GM23338 (cell line): Measurements from ENCODE around the gene BLOC1S3. TPM values are rescaled to one million over a fixed set of nuclear protein-coding genes. Genes with fewer than 3 reads are reported as not detected.

Experiments
- ATAC-seq: fragments of 200-7000 bp; cut with Tn5 transposase; 3 replicates; pipeline ENCODE4 v1.9.1; 2020
- DNase-seq: peaks from one replicate; pipeline ENCODE4 v3.0.0-alpha.2; 2015; ENCODE audit warnings: low spot score
- H2AFZ ChIP-seq: fragments of 200-600 bp; sonication (generic); 2 replicates; pipeline ENCODE4 v1.8.0; 2016; ENCODE audit warnings: antibody characterized with exemption, mild to moderate bottlenecking, moderate library complexity
- H3F3A ChIP-seq: fragments of 200-600 bp; sonication (generic); replicated peaks from 2 replicates; pipeline ENCODE4 v1.8.0; 2017; ENCODE audit warnings: antibody characterized with exemption, mixed run types, low read depth
- H3K27ac ChIP-seq: fragments of 200-600 bp; sonication (generic); 2 replicates; pipeline ENCODE4 v1.6.1; 2016; ENCODE audit warnings: low read depth
- H3K27me3 ChIP-seq: fragments of 200-600 bp; sonication (generic); 2 replicates; pipeline ENCODE4 v1.8.0; 2016; ENCODE audit warnings: mild to moderate bottlenecking, mixed run types, moderate library complexity; ENCODE audit not compliant: insufficient read depth
- H3K36me3 ChIP-seq: fragments of 200-600 bp; sonication (generic); 2 replicates; pipeline ENCODE4 v1.8.0; 2016; ENCODE audit warnings: mild to moderate bottlenecking; ENCODE audit not compliant: insufficient read depth
- H3K4me1 ChIP-seq: fragments of 200-600 bp; sonication (generic); 2 replicates; pipeline ENCODE4 v1.8.0; 2016; ENCODE audit warnings: mild to moderate bottlenecking, moderate library complexity; ENCODE audit not compliant: insufficient read depth
- H3K4me2 ChIP-seq: fragments of 200-600 bp; sonication (generic); 2 replicates; pipeline ENCODE4 v1.7.1; 2017; ENCODE audit warnings: mixed run types
- H3K4me3 ChIP-seq: fragments of 200-600 bp; sonication (generic); 2 replicates; pipeline ENCODE4 v1.6.1; 2016; ENCODE audit warnings: mixed run types
- H3K79me2 ChIP-seq: fragments of 200-600 bp; sonication (generic); replicated peaks from 2 replicates; pipeline ENCODE4 v1.8.0; 2017; ENCODE audit warnings: mild to moderate bottlenecking; ENCODE audit not compliant: insufficient read depth
- H3K9me2 ChIP-seq: fragments of 200-600 bp; sonication (generic); 2 replicates; pipeline ENCODE4 v1.8.0; 2017; ENCODE audit not compliant: insufficient read depth
- H4K20me1 ChIP-seq: fragments of 200-600 bp; sonication (generic); replicated peaks from 2 replicates; pipeline ENCODE4 v1.8.0; 2017; ENCODE audit warnings: mild to moderate bottlenecking; ENCODE audit not compliant: insufficient read depth
- H3K27ac Mint-ChIP-seq: 2 replicates; pipeline ENCODE4 v1.8.0; 2020; ENCODE audit warnings: inconsistent platforms, mild to moderate bottlenecking, moderate library complexity, mixed read lengths
- H3K27me3 Mint-ChIP-seq: 3 replicates; pipeline ENCODE4 v1.8.0; 2022; ENCODE audit warnings: low read depth, mild to moderate bottlenecking, moderate library complexity, mixed read lengths, inconsistent platforms; ENCODE audit not compliant: insufficient read depth, poor library complexity
- H3K36me3 Mint-ChIP-seq: 3 replicates; pipeline ENCODE4 v1.8.0; 2021; ENCODE audit warnings: low read depth, mild to moderate bottlenecking, inconsistent platforms, moderate library complexity, mixed read lengths
- H3K4me1 Mint-ChIP-seq: 3 replicates; pipeline ENCODE4 v1.8.0; 2020; ENCODE audit warnings: mild to moderate bottlenecking, inconsistent platforms, mixed read lengths
- H3K4me3 Mint-ChIP-seq: 3 replicates; pipeline ENCODE4 v1.8.0; 2021; ENCODE audit warnings: moderate library complexity, mild to moderate bottlenecking, inconsistent platforms, mixed read lengths
- H3K9me3 Mint-ChIP-seq: 3 replicates; pipeline ENCODE4 v1.8.0; 2020; ENCODE audit warnings: moderate library complexity, mild to moderate bottlenecking, inconsistent platforms, mixed read lengths
- CREB1 ChIP-seq: fragments of 250-450 bp; sonication (Bioruptor Pico); IDR thresholded peaks from 2 replicates; pipeline ENCODE4 v1.5.0; 2020; ENCODE audit warnings: low read depth, mild to moderate bottlenecking, moderate library complexity
- ETS1 ChIP-seq: IDR thresholded peaks from 2 replicates; pipeline ENCODE4 v1.6.1; 2016; ENCODE audit warnings: antibody characterized with exemption
- EZH2 ChIP-seq: fragments of 200-600 bp; sonication (generic); IDR thresholded peaks from one replicate; pipeline ENCODE4 v1.8.0; 2017; ENCODE audit warnings: antibody characterized with exemption, mild to moderate bottlenecking, low read depth; ENCODE audit not compliant: unreplicated experiment
- EZH2phosphoT487 ChIP-seq: fragments of 200-600 bp; sonication (generic); IDR thresholded peaks from one replicate; pipeline ENCODE4 v1.8.1; 2018; ENCODE audit warnings: antibody characterized with exemption; ENCODE audit not compliant: unreplicated experiment
- JUNB ChIP-seq: IDR thresholded peaks from one replicate; pipeline ENCODE4 v1.6.1; 2016; ENCODE audit warnings: antibody characterized with exemption; ENCODE audit not compliant: unreplicated experiment
- NANOG ChIP-seq: IDR thresholded peaks from 2 replicates; pipeline ENCODE4 v1.6.1; 2016; ENCODE audit warnings: antibody characterized with exemption, borderline replicate concordance
- POLR2AphosphoS5 ChIP-seq: IDR thresholded peaks from 2 replicates; pipeline ENCODE4 v1.6.1; 2016; ENCODE audit warnings: antibody characterized with exemption, low read depth
- REST ChIP-seq: IDR thresholded peaks from one replicate; pipeline ENCODE4 v1.6.1; 2018; ENCODE audit warnings: antibody characterized with exemption; ENCODE audit not compliant: unreplicated experiment
- STAT1 ChIP-seq: IDR thresholded peaks from one replicate; pipeline ENCODE4 v1.6.1; 2016; ENCODE audit warnings: antibody characterized with exemption; ENCODE audit not compliant: unreplicated experiment
- ZNF114 ChIP-seq: fragments of 250-450 bp; sonication (Bioruptor Pico); IDR thresholded peaks from 2 replicates; pipeline ENCODE4 v1.5.0; 2020; ENCODE audit warnings: mild to moderate bottlenecking, moderate library complexity
- ZNF331 ChIP-seq: fragments of 250-450 bp; sonication (Bioruptor Pico); IDR thresholded peaks from 2 replicates; pipeline ENCODE4 v1.5.0; 2020; ENCODE audit warnings: low read depth, mild to moderate bottlenecking, moderate library complexity
- ZNF462 ChIP-seq: fragments of 250-450 bp; sonication (Bioruptor Pico); IDR thresholded peaks from 2 replicates; pipeline ENCODE4 v1.5.0; 2020; ENCODE audit warnings: mild to moderate bottlenecking, moderate library complexity
- polyA plus RNA-seq: library from polyadenylated mRNA; unstranded; fragments of >200 nt; fragmentation: Nextera tagmentation; extraction: Ambion mirVana; gene quantifications from 2 replicates; pipeline ENCODE4 v1.2.1, GENCODE V29; 2016
- total RNA-seq: library from RNA; depleted of rRNA; stranded (reverse); fragments of >200 nt; shearing (Covaris generic); gene quantifications from 2 replicates; pipeline ENCODE4 v1.2.3, GENCODE V29; 2014
- TF ChIP-seq, protein P1 (sequence below), 2 experiments: fragments of 200-600 bp in 1 of 2; sonication (generic) in 1 of 2; conservative IDR thresholded peaks; 2 replicates each; pipeline versions ENCODE4 v1.5.1 to v1.6.1; 2016 to 2017; ENCODE audit warnings: antibody characterized with exemption in 2 of 2, low read depth in 2 of 2, mild to moderate bottlenecking in 2 of 2, moderate library complexity in 1 of 2

Gene BLOC1S3
- total and polyA plus RNA-seq, 2 experiments from 2014 or later, result 2.5 to 15.9 TPM

DNA sequence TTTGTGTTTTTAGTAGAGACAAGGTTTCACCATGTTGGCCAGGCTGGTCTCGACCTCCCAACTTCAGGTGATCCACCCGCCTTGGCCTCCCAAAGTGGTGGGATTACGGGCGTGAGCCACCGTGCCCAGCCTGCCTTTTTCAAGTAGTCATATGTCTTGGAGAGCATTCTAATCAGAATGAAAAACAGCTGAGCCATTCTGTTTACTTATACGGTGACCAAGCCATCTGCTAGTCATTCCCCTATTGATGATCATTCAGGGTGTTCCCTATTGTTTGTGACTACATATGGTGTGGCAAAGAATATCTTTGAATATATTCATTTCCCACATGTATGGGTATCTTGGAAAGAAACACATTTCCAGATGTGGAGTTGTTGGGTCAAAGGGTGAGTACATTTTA lies 17.2 kb downstream of the BLOC1S3 start:
- TF ChIP-seq EZH2phosphoT487 (no peak), ZNF114 (CRISPR knock-in tag) (no peak), POLR2AphosphoS5 (no peak), ETS1 (no peak), CREB1 (CRISPR knock-in tag) (no peak), ZNF462 (CRISPR knock-in tag) (no peak), NANOG (no peak), JUNB (no peak), EZH2 (no peak), ZNF331 (CRISPR knock-in tag) (no peak), STAT1 (no peak), REST (no peak)
- TF ChIP-seq, protein P1, sequence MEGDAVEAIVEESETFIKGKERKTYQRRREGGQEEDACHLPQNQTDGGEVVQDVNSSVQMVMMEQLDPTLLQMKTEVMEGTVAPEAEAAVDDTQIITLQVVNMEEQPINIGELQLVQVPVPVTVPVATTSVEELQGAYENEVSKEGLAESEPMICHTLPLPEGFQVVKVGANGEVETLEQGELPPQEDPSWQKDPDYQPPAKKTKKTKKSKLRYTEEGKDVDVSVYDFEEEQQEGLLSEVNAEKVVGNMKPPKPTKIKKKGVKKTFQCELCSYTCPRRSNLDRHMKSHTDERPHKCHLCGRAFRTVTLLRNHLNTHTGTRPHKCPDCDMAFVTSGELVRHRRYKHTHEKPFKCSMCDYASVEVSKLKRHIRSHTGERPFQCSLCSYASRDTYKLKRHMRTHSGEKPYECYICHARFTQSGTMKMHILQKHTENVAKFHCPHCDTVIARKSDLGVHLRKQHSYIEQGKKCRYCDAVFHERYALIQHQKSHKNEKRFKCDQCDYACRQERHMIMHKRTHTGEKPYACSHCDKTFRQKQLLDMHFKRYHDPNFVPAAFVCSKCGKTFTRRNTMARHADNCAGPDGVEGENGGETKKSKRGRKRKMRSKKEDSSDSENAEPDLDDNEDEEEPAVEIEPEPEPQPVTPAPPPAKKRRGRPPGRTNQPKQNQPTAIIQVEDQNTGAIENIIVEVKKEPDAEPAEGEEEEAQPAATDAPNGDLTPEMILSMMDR (conservative IDR thresholded peaks at IDR 0.05; ENCODE audit: low read depth in 2 of 2), result no peak
- DNase-seq (no peak), ATAC-seq (no peak)
- H3K27me3 Mint-ChIP-seq, result peaks cover 9% of the 10 kb centered on the region
- no peaks in the 10 kb centered on the region; the same call in 2 of the 3 replicates for H3K9me3 Mint-ChIP-seq
- Histone ChIP-seq H3K27me3 (no peaks in the 10 kb centered on the region), H3K4me1 (no peaks in the 10 kb centered on the region), H3K36me3 (no peaks in the 10 kb centered on the region), H4K20me1 (no peaks in the 10 kb centered on the region), H3K4me3 (no peak overlapping the region), H3K9me2 (no peaks in the 10 kb centered on the region), H2AFZ (no peak overlapping the region), H3K27ac (no peak overlapping the region), H3F3A (no peaks in the 10 kb centered on the region), H3K79me2 (no peaks in the 10 kb centered on the region), H3K4me2 (no peak overlapping the region)
- no peaks in the 10 kb centered on the region for H3K36me3 Mint-ChIP-seq
- no peaks in the 10 kb centered on the region for H3K4me1 Mint-ChIP-seq
- H3K4me3 Mint-ChIP-seq, result no peak overlapping the region
- no peak overlapping the region for H3K27ac Mint-ChIP-seq
